ENCODE results near the gene GATAD2A.
A peak's percentile ranks its signal among the peaks of the same experiment; 100 is the strongest.

The GATAD2A gene

GRCh38 chr19:19487077-19487949 lies 81.8 kb downstream of the GATAD2A start:
- Histone ChIP-seq H3K79me2 (ENCODE audit: low read length) (peaks cover 75% of the 10 kb centered on the region), H3K4me3 (ENCODE audit: low read length) (no peak overlapping the region), H3K27ac (ENCODE audit: low read length) (no peak overlapping the region), H3K27me3 (ENCODE audit: low read depth, low read length) (no peaks in the 10 kb centered on the region), H3K4me1 (ENCODE audit: low read length) (peaks cover 42% of the 10 kb centered on the region), H2AFZ (ENCODE audit: low read depth, low read length) (no peak overlapping the region), H3K9ac (ENCODE audit: low read length) (no peak overlapping the region), H3K36me3 (replicated peaks; ENCODE audit: low read depth, low read length) (peaks cover 4% of the 10 kb centered on the region), H4K20me1 (ENCODE audit: insufficient read depth, low read length) (peaks cover 20% of the 10 kb centered on the region), H3K4me2 (ENCODE audit: low read length) (no peak overlapping the region), H3K9me3 (ENCODE audit: insufficient read depth, low read length) (no peaks in the 10 kb centered on the region)
- TF ChIP-seq CTCF (IDR thresholded peaks at IDR 0.05; ENCODE audit: low read depth, low read length) (no peak), EZH2phosphoT487 (IDR thresholded peaks at IDR 0.05; ENCODE audit: low read depth) (no peak)

GRCh38 chr19:19487950-19488874 lies 82.7 kb downstream of the GATAD2A start:
- H3K36me3 ChIP-seq (replicated peaks; ENCODE audit: low read depth, low read length), result peaks cover 8% of the 10 kb centered on the region
- H3K9me3 ChIP-seq (ENCODE audit: insufficient read depth, low read length), result no peaks in the 10 kb centered on the region
- no peak overlapping the region for H3K27ac ChIP-seq (ENCODE audit: low read length)
- no peak overlapping the region for H2AFZ ChIP-seq (ENCODE audit: low read depth, low read length)
- peak overlapping the region; percentile 21; the same call in 1 of the 2 replicates for H3K4me2 ChIP-seq (ENCODE audit: low read length)
- peaks cover 66% of the 10 kb centered on the region for H3K79me2 ChIP-seq (ENCODE audit: low read length)
- TF ChIP-seq EZH2phosphoT487 (IDR thresholded peaks at IDR 0.05; ENCODE audit: low read depth), result no peak
- TF ChIP-seq CTCF (IDR thresholded peaks at IDR 0.05; ENCODE audit: low read depth, low read length), result no peak
- H4K20me1 ChIP-seq (ENCODE audit: insufficient read depth, low read length), result peaks cover 14% of the 10 kb centered on the region
- H3K4me1 ChIP-seq (ENCODE audit: low read length), result peaks cover 33% of the 10 kb centered on the region
- no peak overlapping the region for H3K4me3 ChIP-seq (ENCODE audit: low read length)
- H3K9ac ChIP-seq (ENCODE audit: low read length), result no peak overlapping the region
- H3K27me3 ChIP-seq (ENCODE audit: low read depth, low read length), result no peaks in the 10 kb centered on the region

DNA sequence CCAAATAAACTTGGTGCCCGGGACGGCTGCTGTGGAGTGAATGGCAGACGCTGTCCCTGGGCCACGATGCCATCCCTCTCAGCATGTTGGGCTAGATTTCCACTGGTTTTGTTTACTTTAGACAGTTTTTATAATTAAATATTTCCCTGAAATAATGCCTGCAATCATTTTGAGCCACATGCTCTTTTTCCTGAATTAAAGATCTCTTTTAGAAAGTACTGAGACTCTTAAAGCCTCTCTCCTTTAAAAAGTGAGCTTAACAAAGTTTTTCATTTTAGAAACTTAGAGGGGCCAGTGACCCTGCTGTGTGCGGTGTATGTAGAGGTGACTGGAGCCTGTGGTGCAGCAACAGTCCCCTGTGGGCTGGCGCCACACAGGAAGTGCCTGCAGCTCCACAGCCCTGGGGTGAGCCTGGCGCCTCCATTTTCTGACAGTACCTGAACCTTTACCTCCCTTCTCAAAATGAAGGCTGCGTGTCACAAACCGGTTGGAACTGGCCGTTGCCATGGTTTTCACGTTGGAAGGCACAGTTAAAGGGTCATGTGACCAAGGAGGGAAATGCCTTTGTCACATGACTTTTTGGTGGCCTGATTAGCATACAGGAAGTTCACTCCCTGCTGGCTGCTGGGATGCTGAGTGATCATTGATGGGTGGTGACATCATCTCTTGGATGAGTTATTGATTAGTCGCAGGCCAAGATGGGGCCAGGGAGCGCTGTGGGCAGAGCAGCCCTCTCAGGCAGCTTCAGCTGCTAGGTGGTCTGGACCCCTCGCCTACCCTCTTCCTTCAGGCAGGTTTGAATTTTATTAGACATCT lies 83.6 kb downstream of the GATAD2A start:
- TF ChIP-seq EZH2phosphoT487 (IDR thresholded peaks at IDR 0.05; ENCODE audit: low read depth) (no peak), CTCF (IDR thresholded peaks at IDR 0.05; ENCODE audit: low read depth, low read length) (no peak)
- H2AFZ ChIP-seq (ENCODE audit: low read depth, low read length), result no peak overlapping the region
- H3K4me1 ChIP-seq (ENCODE audit: low read length), result peaks cover 29% of the 10 kb centered on the region
- H3K4me2 ChIP-seq (ENCODE audit: low read length), result peak overlapping the region; percentile 21
- no peak overlapping the region for H3K9ac ChIP-seq (ENCODE audit: low read length)
- peaks cover 14% of the 10 kb centered on the region for H4K20me1 ChIP-seq (ENCODE audit: insufficient read depth, low read length)
- peaks cover 64% of the 10 kb centered on the region for H3K79me2 ChIP-seq (ENCODE audit: low read length)
- no peaks in the 10 kb centered on the region for H3K27me3 ChIP-seq (ENCODE audit: low read depth, low read length)
- H3K4me3 ChIP-seq (ENCODE audit: low read length), result no peak overlapping the region
- peak overlapping the region; percentile 31 for H3K27ac ChIP-seq (ENCODE audit: low read length)
- H3K9me3 ChIP-seq (ENCODE audit: insufficient read depth, low read length), result no peaks in the 10 kb centered on the region
- H3K36me3 ChIP-seq (replicated peaks; ENCODE audit: low read depth, low read length), result peaks cover 12% of the 10 kb centered on the region
